Keratinocyte (primary cell): ENCODE results near the gene KIAA1217.

Experiments used
- EZH2 ChIP-seq: IDR thresholded peaks from one replicate; pipeline ENCODE4 v1.6.1; 2012; ENCODE audit warnings: inconsistent platforms, mild to moderate bottlenecking, low read length, moderate library complexity
- TF ChIP-seq, protein P1 (sequence below), 3 experiments: IDR thresholded peaks in 1 of 3; conservative IDR thresholded peaks in 1 of 3; optimal IDR thresholded peaks in 1 of 3; 2 replicates in 2 of 3; 3 replicates in 1 of 3; pipeline versions ENCODE3 to v1.5.1; 2011; ENCODE audit warnings: low read length in 3 of 3, mild to moderate bottlenecking in 3 of 3, moderate library complexity in 2 of 3, control low read depth in 1 of 3, inconsistent platforms in 1 of 3; ENCODE audit not compliant: insufficient read depth in 2 of 3; ENCODE audit errors: extremely low read depth in 1 of 3

GRCh38 chr10:24208661-24209431, at the start of gene KIAA1217:
- TF ChIP-seq EZH2 = no peak
- TF ChIP-seq, protein P1, sequence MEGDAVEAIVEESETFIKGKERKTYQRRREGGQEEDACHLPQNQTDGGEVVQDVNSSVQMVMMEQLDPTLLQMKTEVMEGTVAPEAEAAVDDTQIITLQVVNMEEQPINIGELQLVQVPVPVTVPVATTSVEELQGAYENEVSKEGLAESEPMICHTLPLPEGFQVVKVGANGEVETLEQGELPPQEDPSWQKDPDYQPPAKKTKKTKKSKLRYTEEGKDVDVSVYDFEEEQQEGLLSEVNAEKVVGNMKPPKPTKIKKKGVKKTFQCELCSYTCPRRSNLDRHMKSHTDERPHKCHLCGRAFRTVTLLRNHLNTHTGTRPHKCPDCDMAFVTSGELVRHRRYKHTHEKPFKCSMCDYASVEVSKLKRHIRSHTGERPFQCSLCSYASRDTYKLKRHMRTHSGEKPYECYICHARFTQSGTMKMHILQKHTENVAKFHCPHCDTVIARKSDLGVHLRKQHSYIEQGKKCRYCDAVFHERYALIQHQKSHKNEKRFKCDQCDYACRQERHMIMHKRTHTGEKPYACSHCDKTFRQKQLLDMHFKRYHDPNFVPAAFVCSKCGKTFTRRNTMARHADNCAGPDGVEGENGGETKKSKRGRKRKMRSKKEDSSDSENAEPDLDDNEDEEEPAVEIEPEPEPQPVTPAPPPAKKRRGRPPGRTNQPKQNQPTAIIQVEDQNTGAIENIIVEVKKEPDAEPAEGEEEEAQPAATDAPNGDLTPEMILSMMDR (optimal IDR thresholded peaks at IDR 0.05 in 1 of 3, IDR thresholded peaks at IDR 0.05 in 1 of 3, conservative IDR thresholded peaks at IDR 0.05 in 1 of 3; ENCODE audit: extremely low read depth in 1 of 3, insufficient read depth in 2 of 3, low read length in 3 of 3) = no peak
